ENCODE measurements around the gene TMEM94. TPM values are rescaled to one million over a fixed set of nuclear protein-coding genes. Genes with fewer than 3 reads are reported as not detected.

The TMEM94 gene
- total and polyA plus RNA-seq, 9 of the 15 experiments (the other 6 are each of a cell fraction or from before 2014, with no cell fraction given): 0.35 to 48.1 (median 14.4) TPM

DNA sequence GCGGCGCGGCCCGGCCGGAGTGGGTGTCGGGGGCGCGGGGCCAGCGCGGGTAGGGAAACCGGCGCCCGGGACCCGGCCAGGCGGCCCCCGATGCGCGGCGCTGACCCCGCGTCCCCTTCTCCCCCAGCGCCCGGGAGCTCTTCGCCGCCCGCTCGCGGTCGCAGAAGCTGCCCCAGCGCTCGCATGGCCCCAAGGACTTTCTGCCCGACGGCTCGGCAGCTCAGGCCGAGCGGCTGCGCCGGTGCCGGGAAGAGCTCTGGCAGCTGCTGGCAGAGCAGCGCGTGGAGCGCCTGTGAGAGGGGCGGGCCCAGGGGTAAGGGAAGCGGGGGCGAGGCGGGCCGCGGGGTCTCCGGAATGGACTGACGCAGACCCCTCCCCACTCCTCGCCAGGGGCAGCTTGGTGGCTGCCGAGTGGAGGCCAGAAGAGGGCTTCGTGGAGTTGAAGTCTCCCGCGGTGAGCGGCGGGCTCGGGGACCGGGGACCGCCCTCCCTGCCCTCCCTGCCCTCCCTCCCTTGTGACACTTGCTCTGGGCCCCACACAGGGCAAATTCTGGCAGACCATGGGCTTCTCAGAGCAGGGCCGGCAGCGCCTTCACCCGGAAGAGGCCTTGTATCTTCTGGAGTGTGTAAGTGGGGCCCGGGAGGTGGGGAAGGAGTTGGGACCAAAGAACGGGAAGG lies 60.3 kb downstream of the TMEM94 start (continued):
- TF ChIP-seq, protein P1, sequence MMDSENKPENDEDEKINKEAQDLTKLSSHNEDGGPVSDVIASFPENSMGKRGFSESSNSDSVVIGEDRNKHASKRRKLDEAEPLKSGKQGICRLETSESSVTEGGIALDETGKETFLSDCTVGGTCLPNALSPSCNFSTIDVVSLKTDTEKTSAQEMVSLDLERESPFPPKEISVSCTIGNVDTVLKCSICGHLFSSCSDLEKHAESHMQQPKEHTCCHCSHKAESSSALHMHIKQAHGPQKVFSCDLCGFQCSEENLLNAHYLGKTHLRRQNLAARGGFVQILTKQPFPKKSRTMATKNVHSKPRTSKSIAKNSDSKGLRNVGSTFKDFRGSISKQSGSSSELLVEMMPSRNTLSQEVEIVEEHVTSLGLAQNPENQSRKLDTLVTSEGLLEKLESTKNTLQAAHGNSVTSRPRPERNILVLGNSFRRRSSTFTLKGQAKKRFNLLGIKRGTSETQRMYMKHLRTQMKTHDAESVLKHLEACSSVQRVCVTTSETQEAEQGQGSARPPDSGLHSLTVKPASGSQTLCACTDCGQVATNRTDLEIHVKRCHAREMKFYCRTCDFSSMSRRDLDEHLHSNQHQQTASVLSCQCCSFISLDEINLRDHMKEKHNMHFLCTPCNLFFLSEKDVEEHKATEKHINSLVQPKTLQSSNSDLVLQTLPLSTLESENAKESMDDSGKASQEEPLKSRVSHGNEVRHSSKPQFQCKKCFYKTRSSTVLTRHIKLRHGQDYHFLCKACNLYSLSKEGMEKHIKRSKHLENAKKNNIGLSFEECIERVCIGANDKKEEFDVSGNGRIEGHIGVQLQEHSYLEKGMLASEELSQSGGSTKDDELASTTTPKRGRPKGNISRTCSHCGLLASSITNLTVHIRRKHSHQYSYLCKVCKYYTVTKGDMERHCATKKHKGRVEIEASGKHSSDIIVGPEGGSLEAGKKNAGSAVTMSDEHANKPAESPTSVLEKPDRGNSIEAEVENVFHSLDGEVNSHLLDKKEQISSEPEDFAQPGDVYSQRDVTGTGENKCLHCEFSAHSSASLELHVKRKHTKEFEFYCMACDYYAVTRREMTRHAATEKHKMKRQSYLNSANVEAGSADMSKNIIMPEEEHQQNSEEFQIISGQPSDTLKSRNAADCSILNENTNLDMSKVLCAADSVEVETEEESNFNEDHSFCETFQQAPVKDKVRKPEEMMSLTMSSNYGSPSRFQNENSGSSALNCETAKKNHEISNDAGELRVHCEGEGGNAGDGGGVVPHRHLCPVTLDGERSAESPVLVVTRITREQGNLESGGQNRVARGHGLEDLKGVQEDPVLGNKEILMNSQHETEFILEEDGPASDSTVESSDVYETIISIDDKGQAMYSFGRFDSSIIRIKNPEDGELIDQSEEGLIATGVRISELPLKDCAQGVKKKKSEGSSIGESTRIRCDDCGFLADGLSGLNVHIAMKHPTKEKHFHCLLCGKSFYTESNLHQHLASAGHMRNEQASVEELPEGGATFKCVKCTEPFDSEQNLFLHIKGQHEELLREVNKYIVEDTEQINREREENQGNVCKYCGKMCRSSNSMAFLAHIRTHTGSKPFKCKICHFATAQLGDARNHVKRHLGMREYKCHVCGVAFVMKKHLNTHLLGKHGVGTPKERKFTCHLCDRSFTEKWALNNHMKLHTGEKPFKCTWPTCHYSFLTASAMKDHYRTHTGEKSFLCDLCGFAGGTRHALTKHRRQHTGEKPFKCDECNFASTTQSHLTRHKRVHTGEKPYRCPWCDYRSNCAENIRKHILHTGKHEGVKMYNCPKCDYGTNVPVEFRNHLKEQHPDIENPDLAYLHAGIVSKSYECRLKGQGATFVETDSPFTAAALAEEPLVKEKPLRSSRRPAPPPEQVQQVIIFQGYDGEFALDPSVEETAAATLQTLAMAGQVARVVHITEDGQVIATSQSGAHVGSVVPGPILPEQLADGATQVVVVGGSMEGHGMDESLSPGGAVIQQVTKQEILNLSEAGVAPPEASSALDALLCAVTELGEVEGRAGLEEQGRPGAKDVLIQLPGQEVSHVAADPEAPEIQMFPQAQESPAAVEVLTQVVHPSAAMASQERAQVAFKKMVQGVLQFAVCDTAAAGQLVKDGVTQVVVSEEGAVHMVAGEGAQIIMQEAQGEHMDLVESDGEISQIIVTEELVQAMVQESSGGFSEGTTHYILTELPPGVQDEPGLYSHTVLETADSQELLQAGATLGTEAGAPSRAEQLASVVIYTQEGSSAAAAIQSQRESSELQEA (IDR thresholded peaks at IDR 0.05; ENCODE audit: low read depth): no peak
- TF ChIP-seq, protein P2, sequence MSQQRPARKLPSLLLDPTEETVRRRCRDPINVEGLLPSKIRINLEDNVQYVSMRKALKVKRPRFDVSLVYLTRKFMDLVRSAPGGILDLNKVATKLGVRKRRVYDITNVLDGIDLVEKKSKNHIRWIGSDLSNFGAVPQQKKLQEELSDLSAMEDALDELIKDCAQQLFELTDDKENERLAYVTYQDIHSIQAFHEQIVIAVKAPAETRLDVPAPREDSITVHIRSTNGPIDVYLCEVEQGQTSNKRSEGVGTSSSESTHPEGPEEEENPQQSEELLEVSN (IDR thresholded peaks at IDR 0.05; ENCODE audit: borderline replicate concordance in 1 of 2, extremely low read depth in 1 of 2, insufficient read depth in 1 of 2, insufficient read length in 1 of 2, low read depth in 1 of 2, low read length in 1 of 2, poor library complexity in 1 of 2, severe bottlenecking in 1 of 2): peak in 1 of 2 experiments; percentile 25
- TF ChIP-seq SIN3A (IDR thresholded peaks at IDR 0.05; ENCODE audit: borderline replicate concordance in 2 of 2, control insufficient read depth in 1 of 2, low read depth in 2 of 2, low read length in 2 of 2): peak; percentile 4 to 23; a peak in 1 of 4 replicates
- TF ChIP-seq ZC3H11A (IDR thresholded peaks at IDR 0.05; ENCODE audit: low read depth, low read length): no peak
- peak; percentile 55 for TF ChIP-seq SAP30 (IDR thresholded peaks at IDR 0.05; ENCODE audit: borderline replicate concordance, insufficient read depth, low read depth, low read length, poor library complexity, severe bottlenecking)
- no peak for TF ChIP-seq CBX5 (IDR thresholded peaks at IDR 0.05; ENCODE audit: borderline replicate concordance, low read depth)
